Neural cell (in vitro differentiated cells): ENCODE data around the gene PLIN4. TPM values are rescaled to one million over a fixed set of nuclear protein-coding genes. Genes with fewer than 3 reads are reported as not detected.

Experiments
- H2AFZ ChIP-seq: fragments of 200-600, 300-800 bp; sonication (generic), shearing (Covaris generic); 2 replicates; pipeline ENCODE4 v1.6.0; 2014; ENCODE audit warnings: low read depth, mild to moderate bottlenecking, antibody characterized with exemption, low read length, moderate library complexity
- H3F3A ChIP-seq: fragments of 200-600 bp; shearing (Covaris generic); 2 replicates; pipeline ENCODE4 v1.6.1; 2016; ENCODE audit warnings: mild to moderate bottlenecking, moderate library complexity, mixed read lengths, antibody characterized with exemption, low read length; ENCODE audit not compliant: insufficient read depth, poor library complexity, severe bottlenecking
- H3K27ac ChIP-seq: fragments of 200-600, 300-800 bp; sonication (generic), shearing (Covaris generic); 2 replicates; pipeline ENCODE4 v1.5.1; 2014; ENCODE audit warnings: mild to moderate bottlenecking, low read length, moderate library complexity
- H3K27me3 ChIP-seq: fragments of 300-800, 200-600 bp; sonication (generic), shearing (Covaris generic); 2 replicates; pipeline ENCODE4 v1.6.0; 2014; ENCODE audit warnings: mild to moderate bottlenecking, low read depth, low read length, moderate library complexity; ENCODE audit not compliant: insufficient read depth
- H3K36me3 ChIP-seq: fragments of 300-800, 200-600 bp; sonication (generic), shearing (Covaris generic); 2 replicates; pipeline ENCODE4 v1.5.1; 2014; ENCODE audit warnings: mild to moderate bottlenecking, antibody characterized with exemption, low read length, moderate library complexity; ENCODE audit not compliant: insufficient read depth
- H3K4me2 ChIP-seq: fragments of 300-800, 200-600 bp; sonication (generic), shearing (Covaris generic); 2 replicates; pipeline ENCODE4 v1.6.0; 2014; ENCODE audit warnings: mild to moderate bottlenecking, low read length
- H3K4me3 ChIP-seq: fragments of 300-800, 200-600 bp; sonication (generic), shearing (Covaris generic); 2 replicates; pipeline ENCODE4 v1.5.1; 2014; ENCODE audit warnings: mild to moderate bottlenecking, low read length, moderate library complexity
- H3K79me2 ChIP-seq: fragments of 200-600 bp; shearing (Covaris generic); replicated peaks from 2 replicates; pipeline ENCODE4 v1.6.0; 2014; ENCODE audit warnings: mild to moderate bottlenecking, low read length, moderate library complexity; ENCODE audit not compliant: insufficient read depth
- H3K9ac ChIP-seq: fragments of 300-800, 200-600 bp; sonication (generic), shearing (Covaris generic); 2 replicates; pipeline ENCODE4 v1.6.1; 2016; ENCODE audit warnings: mild to moderate bottlenecking, low read length, mixed read lengths
- H3K9me2 ChIP-seq: fragments of 200-600 bp; shearing (Covaris generic); 2 replicates; pipeline ENCODE4 v1.6.1; 2016; ENCODE audit warnings: mild to moderate bottlenecking, low read length, mixed read lengths; ENCODE audit not compliant: insufficient read depth
- H3K9me3 ChIP-seq: fragments of 200-600, 300-800 bp; sonication (generic), shearing (Covaris generic); 2 replicates; pipeline ENCODE4 v1.6.1; 2016; ENCODE audit warnings: mild to moderate bottlenecking, mixed run types, low read length, moderate library complexity, mixed read lengths
- H4K20me1 ChIP-seq: fragments of 200-600 bp; shearing (Covaris generic); 2 replicates; pipeline ENCODE4 v1.6.1; 2016; ENCODE audit warnings: mild to moderate bottlenecking, mixed run types; ENCODE audit not compliant: insufficient read depth
- CTCF ChIP-seq: fragments of 450-650 bp; IDR thresholded peaks from 2 replicates; pipeline ENCODE4 v1.5.1; 2014; ENCODE audit warnings: antibody characterized with exemption, mild to moderate bottlenecking, moderate library complexity; ENCODE audit not compliant: poor library complexity, severe bottlenecking
- EP300 ChIP-seq: fragments of 450-650 bp; conservative IDR thresholded peaks from 2 replicates; pipeline ENCODE4 v1.6.1; 2014; ENCODE audit warnings: antibody characterized with exemption, mild to moderate bottlenecking, moderate library complexity; ENCODE audit not compliant: poor library complexity, severe bottlenecking
- EZH2 ChIP-seq: fragments of 200-600, 300-800 bp; shearing (Covaris generic), sonication (generic); IDR thresholded peaks from 2 replicates; pipeline ENCODE4 v1.6.1; 2014; ENCODE audit warnings: antibody characterized with exemption, low read length, borderline replicate concordance, mild to moderate bottlenecking; ENCODE audit not compliant: insufficient read depth, poor library complexity, severe bottlenecking
- MXI1 ChIP-seq: fragments of 450-650 bp; conservative IDR thresholded peaks from 2 replicates; pipeline ENCODE4 v1.6.1; 2014; ENCODE audit warnings: antibody characterized with exemption, mild to moderate bottlenecking; ENCODE audit not compliant: poor library complexity, severe bottlenecking
- POLR2AphosphoS5 ChIP-seq: IDR thresholded peaks from 2 replicates; pipeline ENCODE4 v1.6.1; 2012
- RAD21 ChIP-seq: fragments of 450-650 bp; conservative IDR thresholded peaks from 2 replicates; pipeline ENCODE4 v1.6.1; 2014; ENCODE audit warnings: antibody characterized with exemption, mild to moderate bottlenecking, moderate library complexity
- REST ChIP-seq: IDR thresholded peaks from 2 replicates; pipeline ENCODE4 v1.6.1; 2012; ENCODE audit warnings: borderline replicate concordance
- SMC3 ChIP-seq: fragments of 450-650 bp; conservative IDR thresholded peaks from 2 replicates; pipeline ENCODE4 v1.6.1; 2014; ENCODE audit warnings: antibody characterized with exemption, mild to moderate bottlenecking, moderate library complexity; ENCODE audit not compliant: poor library complexity
- TAF1 ChIP-seq: IDR thresholded peaks from 2 replicates; pipeline ENCODE4 v1.6.1; 2012; ENCODE audit warnings: low read depth
- polyA plus RNA-seq: library from polyadenylated mRNA; depleted of rRNA; stranded (reverse); fragments of >200 nt; gene quantifications from 2 replicates; pipeline ENCODE4 v1.2.3, GENCODE V29; 2014

PLIN4 gene
- polyA plus RNA-seq, 1 donor from 2014 or later: not detected

GRCh38 chr19:4453232-4454179 lies 64.8 kb downstream of the PLIN4 start:
- Histone ChIP-seq H4K20me1 (no peaks in the 10 kb centered on the region), H3K27ac (no peak overlapping the region), H3K9me3 (no peaks in the 10 kb centered on the region), H3K4me2 (no peak overlapping the region), H3K36me3 (peaks cover 5% of the 10 kb centered on the region), H2AFZ (no peak overlapping the region), H3K27me3 (no peaks in the 10 kb centered on the region), H3F3A (no peaks in the 10 kb centered on the region), H3K9ac (no peak overlapping the region), H3K79me2 (peaks cover 10% of the 10 kb centered on the region), H3K4me3 (no peak overlapping the region), H3K9me2 (no peaks in the 10 kb centered on the region)
- TF ChIP-seq CTCF (no peak), TAF1 (no peak), SMC3 (no peak), EZH2 (no peak), MXI1 (no peak), RAD21 (no peak), POLR2AphosphoS5 (no peak), EP300 (no peak)

- H3F3A ChIP-seq: no peaks in the 10 kb centered on the region
- TF ChIP-seq RAD21: no peak
- TF ChIP-seq REST: no peak
- no peak for TF ChIP-seq EZH2
- no peak for TF ChIP-seq SMC3
- no peak for TF ChIP-seq EP300
- TF ChIP-seq MXI1: no peak
- no peak for TF ChIP-seq POLR2AphosphoS5
- no peak for TF ChIP-seq TAF1
- TF ChIP-seq CTCF: no peak
- H3K27ac ChIP-seq: no peak overlapping the region
- no peak overlapping the region for H3K4me2 ChIP-seq
- H3K9me2 ChIP-seq: no peaks in the 10 kb centered on the region
- H3K27me3 ChIP-seq: no peaks in the 10 kb centered on the region
- no peak overlapping the region for H2AFZ ChIP-seq
- H3K79me2 ChIP-seq: peaks cover 10% of the 10 kb centered on the region
- H3K9me3 ChIP-seq: no peaks in the 10 kb centered on the region
- H3K9ac ChIP-seq: no peak overlapping the region
- peaks cover 5% of the 10 kb centered on the region for H3K36me3 ChIP-seq
- H3K4me3 ChIP-seq: no peak overlapping the region
- H4K20me1 ChIP-seq: no peaks in the 10 kb centered on the region
Observed at GRCh38 chr19:4452230-4452990, 65.9 kb downstream of the PLIN4 start.
